Fibroblast of mammary gland (primary cell): ENCODE results near the gene DGKH.
A peak's percentile ranks its signal among the peaks of the same experiment; 100 is the strongest.

Source experiments
- DNase-seq: peaks from one replicate; pipeline ENCODE4 v3.0.0-alpha.2; 2010; ENCODE audit warnings: low read depth
- H3K4me3 ChIP-seq: 2 replicates; pipeline ENCODE4 v1.5.1; 2011; ENCODE audit warnings: low read depth, mild to moderate bottlenecking, low read length, moderate library complexity; ENCODE audit not compliant: control insufficient read depth
- CTCF ChIP-seq: conservative IDR thresholded peaks from 2 replicates; pipeline ENCODE4 v1.5.1; 2011; ENCODE audit warnings: low read depth, low read length, inconsistent platforms; ENCODE audit not compliant: control insufficient read depth, insufficient read depth

DGKH gene

GRCh38 chr13:42047561-42048341 is 697 bp upstream of the DGKH start:
- peak; percentile 73 for DNase-seq
- H3K4me3 ChIP-seq, result peak overlapping the region; percentile 71
- no peak for TF ChIP-seq CTCF

- DNase-seq, result peak; percentile 70
- peak overlapping the region; percentile 71 for H3K4me3 ChIP-seq
- no peak for TF ChIP-seq CTCF
These were observed 421 bp downstream of the DGKH start for GRCh38 chr13:42048684-42049453.

GRCh38 chr13:42049454-42049813 is 986 bp downstream of the DGKH start:
- H3K4me3 ChIP-seq, result peak overlapping the region; percentile 71
- TF ChIP-seq CTCF, result no peak
- DNase-seq, result no peak

- no peak overlapping the region for H3K4me3 ChIP-seq
- no peak for DNase-seq
- TF ChIP-seq CTCF, result no peak
These were observed 6.5 kb downstream of the DGKH start for GRCh38 chr13:42054798-42055499.

- no peak for DNase-seq
- H3K4me3 ChIP-seq, result no peak overlapping the region
- TF ChIP-seq CTCF, result no peak
These were observed 7.1 kb downstream of the DGKH start for GRCh38 chr13:42055500-42056085.

GRCh38 chr13:42056146-42056545 is 7.7 kb downstream of the DGKH start:
- H3K4me3 ChIP-seq, result no peak overlapping the region
- TF ChIP-seq CTCF, result no peak
- no peak for DNase-seq
